ENCODE results near the gene SUMO3. TPM values are rescaled to one million over a fixed set of nuclear protein-coding genes. Genes with fewer than 3 reads are reported as not detected.

Gene SUMO3
- total RNA-seq (2013; cell fraction: nucleolus; rRNA removed) = 19.0 and 22.2 TPM in 2 replicates
- total RNA-seq (2014; rRNA removed) (67.5 and 77.0 TPM in 2 replicates), total RNA-seq (2014; rRNA removed; fragmentation: Illumina TruSeq; extraction: Trizol) (70.3 and 74.3 TPM in 2 replicates), total RNA-seq (2021) (85.9 and 91.3 TPM in 2 replicates), polyA plus RNA-seq (2011; rRNA removed) (106 and 119 TPM in 2 replicates), polyA plus RNA-seq (2014; fragmentation: Illumina TruSeq; extraction: Trizol) (80.0 and 88.4 TPM in 2 replicates), polyA plus RNA-seq (2014; fragmentation: Nextera tagmentation; extraction: Ambion mirVana) (10 to 100 TPM; 14.3 to 33.0 TPM), polyA plus RNA-seq (2014; rRNA removed) (91.3 and 98.3 TPM in 2 replicates), polyA plus RNA-seq (2016; fragmentation: Nextera tagmentation; extraction: Ambion mirVana) (100 to 1,000 TPM; 164 TPM), polyA minus RNA-seq (2011; rRNA and poly(A)+ RNA removed) (62.3 and 66.9 TPM in 2 replicates), Bru-seq, nascent RNA (percentile 87 among the genes with signal in this experiment), BruChase-seq, experiment 1, labeled RNA remaining after a 6-hour chase (percentile 94 among the genes with signal in this experiment), BruChase-seq, experiment 2, labeled RNA remaining after a 2-hour chase (percentile 86 among the genes with signal in this experiment)
- 60.5 TPM for polyA plus RNA-seq (2011; ENCODE audit: low read depth)
- polyA plus RNA-seq (2011; cell fraction: cytosol; rRNA removed) = 120 and 127 TPM in 2 replicates
- 42.9 and 57.8 TPM in 2 replicates for polyA plus RNA-seq (2011; cell fraction: nucleus; rRNA removed)
- 70.8 and 81.7 TPM in 2 replicates for polyA plus RNA-seq (2012)
- 31.8 and 32.6 TPM in 2 replicates for polyA minus RNA-seq (2011; cell fraction: cytosol; rRNA and poly(A)+ RNA removed)
- 12.9 and 17.7 TPM in 2 replicates for polyA minus RNA-seq (2011; cell fraction: nucleus; rRNA and poly(A)+ RNA removed)
- long read RNA-seq, experiment 1, transcript SUMO3-201 (4 exons, 1,807 nt) = major isoform, 90 of 94 reads
- long read RNA-seq, experiment 1, partial matches to known transcripts = 3 of 94 reads
- long read RNA-seq, experiment 1, other reads (novel, unspliced or antisense) = 1 of 94 reads
- long read RNA-seq, experiment 2, transcript SUMO3-201 (4 exons, 1,807 nt) = major isoform, 99 of 107 reads
- long read RNA-seq, experiment 2, partial matches to known transcripts = 0 of 107 reads
- long read RNA-seq, experiment 2, other reads (novel, unspliced or antisense) = 8 of 107 reads

GRCh38 chr21:44817914-44818639 is at the start of gene SUMO3:
Gene SUMO3 (minus strand): TSS chr21:44818062. CDS start chr21:44817968, 94 bp downstream.
- H3K9me3 ChIP-seq (replicated peaks; ENCODE audit: control insufficient read depth, insufficient read depth, low read length) = peaks cover 3% of the 10 kb centered on the region; the same call in 1 of the 3 replicates
- DNase-seq (ENCODE audit: low read depth, low spot score) (no peak), ATAC-seq (peak; percentile 82), FAIRE-seq (peak; percentile 83)
- no peaks in the 10 kb centered on the region for H3K4me1 ChIP-seq (ENCODE audit: control insufficient read depth, insufficient read depth, low read length)
- H3K4me2 ChIP-seq (ENCODE audit: control insufficient read depth, insufficient read depth) = peak within 1 kb of the TSS; percentile 85
- no peaks in the 10 kb centered on the region for H4K20me1 ChIP-seq (ENCODE audit: control insufficient read depth, insufficient read depth)
- H3K27me3 ChIP-seq (replicated peaks in 1 of 2; ENCODE audit: control insufficient read depth in 2 of 2, insufficient read depth in 2 of 2, low read length in 1 of 2) = no peaks in the 10 kb centered on the region
- in situ Hi-C loops (cut with MboI) (no loop called here), intact Hi-C loops (cut with micrococcal nuclease; ENCODE audit: unreplicated experiment) (loop anchor here (5.0 kb wide), 2 partner anchors 54 to 114 kb away; partner anchors contain the start of gene PTTG1IP)
- H3K9ac ChIP-seq (ENCODE audit: control insufficient read depth, insufficient read depth, low read length) = peak within 1 kb of the TSS; percentile 81
- BruUV-seq (replicated peaks) = TSS peak; percentile 86
- SMC1A ChIA-PET (ENCODE audit: uncharacterized antibody, unreplicated experiment) = no interaction called here
- H3K27ac ChIP-seq (ENCODE audit: control insufficient read depth, insufficient read depth) = peak within 1 kb of the TSS; percentile 81
- H3K36me3 ChIP-seq (ENCODE audit: control insufficient read depth in 2 of 2, insufficient read depth in 2 of 2, low read length in 1 of 2) = peaks cover 0 to 2% of the 10 kb centered on the region in 2 experiments; a peak in 2 of 4 replicates
- peaks cover 26% of the 10 kb centered on the region for H3K79me2 ChIP-seq (ENCODE audit: control insufficient read depth, insufficient read depth, low read length)
- CTCF ChIA-PET = interaction anchor here (1.0 to 1.1 kb wide), 3 partner anchors 17 to 307 kb away, joined by 3 to 4 read pairs (median 4); partner anchors contain the start of genes PTTG1IP and UBE2G2
- under 1% methylated on average over 43 of the region's 108 CpGs for WGBS (ENCODE audit: insufficient coverage, insufficient replicate concordance, low lambda C conversion rate, missing lambda C conversion rate)
- peak within 1 kb of the TSS; percentile 75 for H2AFZ ChIP-seq (ENCODE audit: control insufficient read depth, low read depth, low read length)
- RAD21 ChIA-PET (ENCODE audit: unreplicated experiment) = interaction anchor here (1.0 to 1.1 kb wide), 3 partner anchors 24 to 114 kb away, joined by 3 to 8 read pairs (median 4); partner anchors contain the start of gene PTTG1IP
- H3K4me3 ChIP-seq = peak within 1 kb of the TSS; percentile 90
- POLR2A ChIA-PET = interaction anchor here (0.9 to 1.0 kb wide), 4 partner anchors 17 to 109 kb away, joined by 3 to 5 read pairs (median 3); partner anchors contain the start of gene UBE2G2
- no peak for TF ChIP-seq E4F1 (IDR thresholded peaks at IDR 0.05; ENCODE audit: borderline replicate concordance, partially characterized antibody)
- TF ChIP-seq GATAD2B (conservative IDR thresholded peaks at IDR 0.05; ENCODE audit: low read depth) = peak; percentile 91
- TF ChIP-seq RELB (IDR thresholded peaks at IDR 0.05; ENCODE audit: low read depth) = no peak
- TF ChIP-seq CHD4 (IDR thresholded peaks at IDR 0.05) = no peak
- TF ChIP-seq PRDM15 (CRISPR knock-in tag; IDR thresholded peaks at IDR 0.05) = peak; percentile 14; the same call in 1 of the 2 replicates
- no peak for TF ChIP-seq FOXK2 (IDR thresholded peaks at IDR 0.05)
- TF ChIP-seq TAF1 (IDR thresholded peaks at IDR 0.05; ENCODE audit: borderline replicate concordance, low read depth, low read length) = peak; percentile 79; the same call in 1 of the 2 replicates
- TF ChIP-seq ZNF217 (IDR thresholded peaks at IDR 0.05) = 0 out of 2 replicates have a peak, but pooled peaks have one; percentile 33
- peak; percentile 76 for TF ChIP-seq IKZF1 (conservative IDR thresholded peaks at IDR 0.05)
- TF ChIP-seq ZNF24 (IDR thresholded peaks at IDR 0.05) = 0 out of 2 replicates have a peak, but pooled peaks have one; percentile 30
